K562 (cell line): ENCODE measurements around the gene ACOT13. TPM values are rescaled to one million over a fixed set of nuclear protein-coding genes. Genes with fewer than 3 reads are reported as not detected.

Source experiments
- ATF4 ChIP-seq: fragments of 450-650 bp; formaldehyde crosslinking; IDR thresholded peaks from 2 replicates; pipeline ENCODE4 v1.4.0; 2022; ENCODE audit warnings: mild to moderate bottlenecking, moderate library complexity
- BRF1 ChIP-seq: IDR thresholded peaks from 3 replicates; pipeline ENCODE4 v1.6.1; 2011; ENCODE audit warnings: borderline replicate concordance, mild to moderate bottlenecking; ENCODE audit not compliant: insufficient read length; ENCODE audit errors: extremely low read depth
- CBX2 ChIP-seq: fragments of 200-600 bp; sonication (generic); IDR thresholded peaks from one replicate; pipeline ENCODE4 v1.6.1; 2012; ENCODE audit warnings: mild to moderate bottlenecking, low read length, inconsistent platforms; ENCODE audit not compliant: insufficient read depth, poor library complexity, severe bottlenecking
- CEBPB ChIP-seq: fragments of 450-650 bp; IDR thresholded peaks from 2 replicates; pipeline ENCODE4 v1.6.1; 2016; ENCODE audit warnings: missing genetic modification characterization, missing compliant biosample characterization
- CGGBP1 ChIP-seq: fragments of 250-450 bp; sonication (Bioruptor Pico); IDR thresholded peaks from 2 replicates; pipeline ENCODE4 v1.9.0; 2021; ENCODE audit warnings: mild to moderate bottlenecking
- ETV6 ChIP-seq, 3 experiments: fragments of 150-350 bp in 1 of 3; sonication (generic) in 1 of 3; formaldehyde crosslinking in 1 of 3; IDR thresholded peaks; 2 replicates each; pipeline versions ENCODE4 v1.6.1 to v1.8.0; 2014 to 2022; ENCODE audit warnings: borderline replicate concordance in 2 of 3, low read depth in 2 of 3, antibody characterized with exemption in 1 of 3, low read length in 1 of 3, mild to moderate bottlenecking in 1 of 3, missing genetic modification reagents in 1 of 3
- IFI16 ChIP-seq: fragments of 250-450 bp; sonication (Bioruptor Pico); IDR thresholded peaks from 2 replicates; pipeline ENCODE4 v2.1.2; 2022; ENCODE audit warnings: mild to moderate bottlenecking, inconsistent platforms
- MAFK ChIP-seq: IDR thresholded peaks from 2 replicates; pipeline ENCODE4 v1.6.1; 2011; ENCODE audit warnings: low read length, improper control_type of control experiment
- MECOM ChIP-seq: fragments of 250-450 bp; sonication (Bioruptor Pico); IDR thresholded peaks from 2 replicates; pipeline ENCODE4 v1.8.0; 2022; ENCODE audit warnings: inconsistent platforms
- MTA2 ChIP-seq: fragments of 450-650 bp; IDR thresholded peaks from 2 replicates; pipeline ENCODE4 v1.6.1; 2016; ENCODE audit warnings: low read depth
- NCOA6 ChIP-seq: fragments of 450-650 bp; IDR thresholded peaks from 2 replicates; pipeline ENCODE4 v1.6.1; 2017; ENCODE audit warnings: mild to moderate bottlenecking
- NUFIP1 ChIP-seq: fragments of 450-650 bp; IDR thresholded peaks from 2 replicates; pipeline ENCODE4 v1.6.1; 2018; ENCODE audit not compliant: partially characterized antibody
- PTRF ChIP-seq: fragments of 450-650 bp; IDR thresholded peaks from 2 replicates; pipeline ENCODE4 v1.6.1; 2016; ENCODE audit warnings: mild to moderate bottlenecking, missing genetic modification characterization, missing compliant biosample characterization
- SRF ChIP-seq, 2 experiments: fragments of 250-450, 450-650 bp in 1 of 2; sonication (Bioruptor Pico) in 1 of 2; sonication (generic) in 1 of 2; formaldehyde crosslinking; IDR thresholded peaks; 2 replicates each; pipeline versions ENCODE4 v1.5.0 to v1.5.1; 2020 to 2022; ENCODE audit warnings: mild to moderate bottlenecking in 1 of 2, missing genetic modification reagents in 1 of 2
- USF2 ChIP-seq: sonication (generic); formaldehyde crosslinking; IDR thresholded peaks from 2 replicates; pipeline ENCODE4 v1.5.0; 2020; ENCODE audit warnings: missing genetic modification reagents
- ZBTB7A ChIP-seq: IDR thresholded peaks from 2 replicates; pipeline ENCODE4 v1.6.1; 2011; ENCODE audit warnings: low read depth, mild to moderate bottlenecking, low read length, moderate library complexity, borderline replicate concordance; ENCODE audit not compliant: control insufficient read depth
- ZNF311 ChIP-seq: fragments of 250-450 bp; sonication (Bioruptor Pico); IDR thresholded peaks from 2 replicates; pipeline ENCODE4 v1.4.0; 2020; ENCODE audit warnings: mild to moderate bottlenecking, moderate library complexity
- ZNF436 ChIP-seq: fragments of 250-450, 450-650 bp; sonication (Bioruptor Pico); formaldehyde crosslinking; IDR thresholded peaks from 2 replicates; pipeline ENCODE4 v1.7.0; 2020; ENCODE audit warnings: mild to moderate bottlenecking
- ZNF512 ChIP-seq: IDR thresholded peaks from 2 replicates; pipeline ENCODE4 v1.6.1; 2016; ENCODE audit warnings: missing genetic modification characterization, missing compliant biosample characterization
- ZNF75A ChIP-seq: fragments of 450-650 bp; formaldehyde crosslinking; IDR thresholded peaks from 2 replicates; pipeline ENCODE4 v1.4.0; 2020; ENCODE audit warnings: mild to moderate bottlenecking
- ZZZ3 ChIP-seq: fragments of 450-650 bp; IDR thresholded peaks from 2 replicates; pipeline ENCODE4 v1.6.1; 2016; ENCODE audit warnings: antibody characterized with exemption, mild to moderate bottlenecking, moderate library complexity
- polyA plus RNA-seq, 8 experiments: library from polyadenylated mRNA; depleted of rRNA in 4 of 8; stranded (reverse) in 5 of 8; unstranded in 3 of 8; fragments of >200 nt; fragmentation: Nextera tagmentation in 2 of 8; fragmentation: Illumina TruSeq in 1 of 8; extraction: Ambion mirVana in 2 of 8; extraction: Trizol in 1 of 8; gene quantifications; 2 replicates each; pipeline versions ENCODE4 v1.2.1 to v1.2.3, GENCODE V29; 2011 to 2014; ENCODE audit warnings: inconsistent platforms in 1 of 8, missing spikeins in 1 of 8
- total RNA-seq, 7 experiments: library from RNA; depleted of rRNA in 6 of 7; stranded (reverse); fragments of >200 nt in 6 of 7; fragmentation: Illumina TruSeq in 2 of 7; extraction: Trizol in 2 of 7; gene quantifications; 2 replicates each; pipeline versions ENCODE4 v1.2.1 to v1.2.3, GENCODE V29; 2011 to 2021; ENCODE audit warnings: low replicate concordance in 1 of 7
- TF ChIP-seq, protein P1 (sequence below), 2 experiments: fragments of 450-650 bp in 1 of 2; sonication (generic) in 1 of 2; formaldehyde crosslinking in 1 of 2; IDR thresholded peaks in 1 of 2; conservative IDR thresholded peaks in 1 of 2; 2 replicates each; pipeline versions ENCODE4 v1.6.1 to v1.8.1; 2016 to 2023; ENCODE audit warnings: mild to moderate bottlenecking in 2 of 2, moderate library complexity in 2 of 2, inconsistent platforms in 1 of 2, missing genetic modification reagents in 1 of 2
- TF ChIP-seq, protein P2 (sequence below): sonication (generic); formaldehyde crosslinking; IDR thresholded peaks from 2 replicates; pipeline ENCODE4 v1.9.0; 2022; ENCODE audit warnings: mild to moderate bottlenecking, missing genetic modification reagents

The ACOT13 gene
- total and polyA plus RNA-seq, 9 of the 15 experiments (the other 6 are each of a cell fraction or from before 2014, with no cell fraction given): 14.1 to 129 (median 65.7) TPM

- TF ChIP-seq ZBTB7A: peak; percentile 39; the same call in 1 of the 2 replicates
- TF ChIP-seq ETV6 (IDR thresholded peaks at IDR 0.05; ENCODE audit: borderline replicate concordance in 1 of 2, low read depth in 2 of 2, low read length in 1 of 2): no peak
- no peak for TF ChIP-seq ETV6 (CRISPR knock-in tag; IDR thresholded peaks at IDR 0.05; ENCODE audit: borderline replicate concordance)
- no peak for TF ChIP-seq NCOA6
- TF ChIP-seq, protein P1, sequence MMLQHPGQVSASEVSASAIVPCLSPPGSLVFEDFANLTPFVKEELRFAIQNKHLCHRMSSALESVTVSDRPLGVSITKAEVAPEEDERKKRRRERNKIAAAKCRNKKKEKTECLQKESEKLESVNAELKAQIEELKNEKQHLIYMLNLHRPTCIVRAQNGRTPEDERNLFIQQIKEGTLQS (IDR thresholded peaks at IDR 0.05): no peak
- TF ChIP-seq, protein P1 (CRISPR knock-in tag; conservative IDR thresholded peaks at IDR 0.05): no peak
- no peak for TF ChIP-seq ZNF311 (CRISPR knock-in tag)
- no peak for TF ChIP-seq IFI16 (CRISPR knock-in tag)
- TF ChIP-seq ZNF512 (tag): peak; percentile 43; the same call in 1 of the 2 replicates
- TF ChIP-seq MTA2: 0 out of 2 replicates have a peak, but pooled peaks have one; percentile 20
- no peak for TF ChIP-seq PTRF (tag)
- no peak for TF ChIP-seq NUFIP1
- TF ChIP-seq ATF4 (CRISPR knock-in tag): peak; percentile 31; the same call in 1 of the 2 replicates
- TF ChIP-seq ZZZ3: no peak
- TF ChIP-seq MECOM (CRISPR knock-in tag): no peak
- no peak for TF ChIP-seq SRF (CRISPR knock-in tag; IDR thresholded peaks at IDR 0.05)
- TF ChIP-seq CGGBP1 (CRISPR knock-in tag): peak; percentile 12; the same call in 1 of the 2 replicates
- no peak for TF ChIP-seq MAFK
- TF ChIP-seq CBX2: no peak
- no peak for TF ChIP-seq BRF1
- no peak for TF ChIP-seq CEBPB (tag)
- no peak for TF ChIP-seq ZNF75A (CRISPR knock-in tag)
- TF ChIP-seq ZNF436: no peak
- TF ChIP-seq, protein P2, sequence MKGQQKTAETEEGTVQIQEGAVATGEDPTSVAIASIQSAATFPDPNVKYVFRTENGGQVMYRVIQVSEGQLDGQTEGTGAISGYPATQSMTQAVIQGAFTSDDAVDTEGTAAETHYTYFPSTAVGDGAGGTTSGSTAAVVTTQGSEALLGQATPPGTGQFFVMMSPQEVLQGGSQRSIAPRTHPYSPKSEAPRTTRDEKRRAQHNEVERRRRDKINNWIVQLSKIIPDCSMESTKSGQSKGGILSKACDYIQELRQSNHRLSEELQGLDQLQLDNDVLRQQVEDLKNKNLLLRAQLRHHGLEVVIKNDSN (CRISPR knock-in tag): no peak
- no peak for TF ChIP-seq USF2 (CRISPR knock-in tag)
Measured at GRCh38 chr6:24720131-24720603, 53.3 kb downstream of the ACOT13 start (continued).
